IPS-11a (cell line): ENCODE results near the gene PNMT.

Experiments
- H3K4me3 ChIP-seq: one replicate; pipeline ENCODE4 v1.5.1; 2013; ENCODE audit warnings: low read depth, low read length, control low read depth

Gene PNMT

GRCh38 chr17:39632153-39632941, 35.9 kb upstream of the PNMT start:
- H3K4me3 ChIP-seq = no peak overlapping the region

GRCh38 chr17:39633570-39634183, 34.6 kb upstream of the PNMT start:
- no peak overlapping the region for H3K4me3 ChIP-seq

GRCh38 chr17:39634384-39634871, 33.8 kb upstream of the PNMT start:
- no peak overlapping the region for H3K4me3 ChIP-seq

- H3K4me3 ChIP-seq = no peak overlapping the region
These were observed 32.6 kb upstream of the PNMT start for GRCh38 chr17:39635614-39636176.

- peak overlapping the region; percentile 10 for H3K4me3 ChIP-seq
These were observed 31.7 kb upstream of the PNMT start for GRCh38 chr17:39636587-39636926.

GRCh38 chr17:39636927-39637736, 31.1 kb upstream of the PNMT start, which contains the start of gene STARD3:
STARD3 (plus strand) TSS chr17:39637144; CDS start chr17:39653532, 16,388 bp downstream.
- peak within 1 kb of the TSS; percentile 81 for H3K4me3 ChIP-seq

GRCh38 chr17:39638317-39638716, 29.9 kb upstream of the PNMT start:
- H3K4me3 ChIP-seq = no peak overlapping the region

- H3K4me3 ChIP-seq = no peak overlapping the region
These were observed 29.2 kb upstream of the PNMT start for GRCh38 chr17:39639043-39639442.

- H3K4me3 ChIP-seq = no peak overlapping the region
These were observed 28.4 kb upstream of the PNMT start for GRCh38 chr17:39639566-39640458.

GRCh38 chr17:39640591-39641031, 27.6 kb upstream of the PNMT start:
- no peak overlapping the region for H3K4me3 ChIP-seq

- no peak overlapping the region for H3K4me3 ChIP-seq
These were observed 27.2 kb upstream of the PNMT start for GRCh38 chr17:39641097-39641496.

- no peak overlapping the region for H3K4me3 ChIP-seq
These were observed 26.4 kb upstream of the PNMT start for GRCh38 chr17:39641883-39642282.

- no peak overlapping the region for H3K4me3 ChIP-seq
These were observed 25.8 kb upstream of the PNMT start for GRCh38 chr17:39642291-39643074.

GRCh38 chr17:39643271-39643670, 25.0 kb upstream of the PNMT start:
- H3K4me3 ChIP-seq = no peak overlapping the region

GRCh38 chr17:39647256-39647655, 21.0 kb upstream of the PNMT start:
- H3K4me3 ChIP-seq = no peak overlapping the region

GRCh38 chr17:39648616-39649366, 19.5 kb upstream of the PNMT start:
- H3K4me3 ChIP-seq = no peak overlapping the region

- no peak overlapping the region for H3K4me3 ChIP-seq
These were observed 18.1 kb upstream of the PNMT start for GRCh38 chr17:39650121-39650579.

GRCh38 chr17:39651923-39652586, 16.2 kb upstream of the PNMT start:
- H3K4me3 ChIP-seq = no peak overlapping the region
